WERI-Rb-1 (cell line): ENCODE results near the gene GPX5.

Experiments used
- DNase-seq: peaks from one replicate; pipeline ENCODE4 v3.0.0-alpha.2; 2020
- H3K27ac ChIP-seq: fragments of 250-450 bp; sonication (Bioruptor Pico); 2 replicates; pipeline ENCODE4 v1.5.1; 2020; ENCODE audit warnings: mild to moderate bottlenecking, moderate library complexity
- H3K27me3 ChIP-seq: fragments of 250-450 bp; sonication (Bioruptor Pico); 2 replicates; pipeline ENCODE4 v1.5.1; 2021; ENCODE audit warnings: mild to moderate bottlenecking, low read depth, moderate library complexity; ENCODE audit not compliant: insufficient read depth, severe bottlenecking
- H3K36me3 ChIP-seq: fragments of 250-450 bp; sonication (Bioruptor Pico); 2 replicates; pipeline ENCODE4 v1.5.1; 2020; ENCODE audit warnings: mild to moderate bottlenecking, moderate library complexity
- H3K4me3 ChIP-seq: 2 replicates; pipeline ENCODE4 v1.5.1; 2011; ENCODE audit warnings: low read depth, mild to moderate bottlenecking, control low read depth, low read length
- H3K9me3 ChIP-seq: fragments of 250-450 bp; sonication (Bioruptor Pico); 2 replicates; pipeline ENCODE4 v1.5.1; 2021; ENCODE audit warnings: mild to moderate bottlenecking, moderate library complexity; ENCODE audit not compliant: severe bottlenecking
- TF ChIP-seq, protein P1 (sequence below): IDR thresholded peaks from 2 replicates; pipeline ENCODE4 v1.5.1; 2011; ENCODE audit warnings: low read depth, mild to moderate bottlenecking, control low read depth, inconsistent platforms, low read length

GPX5 gene

DNA sequence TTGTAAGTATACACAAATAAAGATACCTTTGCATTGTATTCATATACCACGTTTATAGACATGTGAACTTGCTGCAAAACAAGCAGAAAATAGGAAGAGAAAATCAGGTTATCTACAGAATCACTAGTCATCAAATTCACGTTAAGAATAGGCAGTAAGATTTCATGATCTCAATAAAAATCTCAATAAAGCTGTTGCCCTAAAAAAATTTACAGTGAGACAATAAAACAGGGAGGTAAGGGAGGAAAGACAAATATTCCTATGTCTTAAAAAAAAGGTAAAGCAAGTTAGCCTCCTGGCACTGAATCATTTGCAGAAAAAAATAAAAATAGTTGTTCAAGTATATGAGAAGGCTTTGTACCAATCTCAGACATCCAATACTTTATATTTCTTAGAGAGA lies 44.1 kb downstream of the GPX5 start:
- Histone ChIP-seq H3K27me3 (no peaks in the 10 kb centered on the region), H3K4me3 (no peak overlapping the region), H3K36me3 (peaks cover 25% of the 10 kb centered on the region), H3K9me3 (peaks cover 7% of the 10 kb centered on the region), H3K27ac (no peak overlapping the region)
- TF ChIP-seq, protein P1, sequence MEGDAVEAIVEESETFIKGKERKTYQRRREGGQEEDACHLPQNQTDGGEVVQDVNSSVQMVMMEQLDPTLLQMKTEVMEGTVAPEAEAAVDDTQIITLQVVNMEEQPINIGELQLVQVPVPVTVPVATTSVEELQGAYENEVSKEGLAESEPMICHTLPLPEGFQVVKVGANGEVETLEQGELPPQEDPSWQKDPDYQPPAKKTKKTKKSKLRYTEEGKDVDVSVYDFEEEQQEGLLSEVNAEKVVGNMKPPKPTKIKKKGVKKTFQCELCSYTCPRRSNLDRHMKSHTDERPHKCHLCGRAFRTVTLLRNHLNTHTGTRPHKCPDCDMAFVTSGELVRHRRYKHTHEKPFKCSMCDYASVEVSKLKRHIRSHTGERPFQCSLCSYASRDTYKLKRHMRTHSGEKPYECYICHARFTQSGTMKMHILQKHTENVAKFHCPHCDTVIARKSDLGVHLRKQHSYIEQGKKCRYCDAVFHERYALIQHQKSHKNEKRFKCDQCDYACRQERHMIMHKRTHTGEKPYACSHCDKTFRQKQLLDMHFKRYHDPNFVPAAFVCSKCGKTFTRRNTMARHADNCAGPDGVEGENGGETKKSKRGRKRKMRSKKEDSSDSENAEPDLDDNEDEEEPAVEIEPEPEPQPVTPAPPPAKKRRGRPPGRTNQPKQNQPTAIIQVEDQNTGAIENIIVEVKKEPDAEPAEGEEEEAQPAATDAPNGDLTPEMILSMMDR, result no peak
- no peak for DNase-seq

DNA sequence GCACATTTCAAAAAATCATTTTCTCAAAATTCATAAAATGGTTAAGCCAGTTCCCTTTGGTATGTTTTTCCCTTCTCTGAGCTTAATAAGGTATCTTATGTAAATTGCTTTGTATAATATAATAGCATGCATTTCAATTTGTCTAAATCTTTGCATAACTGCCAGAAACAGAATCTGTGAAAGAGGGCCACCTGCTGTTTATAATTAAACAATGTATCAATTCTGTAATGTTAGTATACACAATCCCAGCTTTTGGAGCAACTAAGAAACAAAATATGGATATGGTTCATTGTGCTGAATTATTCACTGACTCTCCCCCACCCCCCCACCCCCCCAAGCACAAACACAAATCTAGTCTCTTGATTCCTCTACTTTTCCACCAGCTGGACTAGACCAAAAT lies 54.8 kb downstream of the GPX5 start:
- TF ChIP-seq, protein P1, result no peak
- no peak overlapping the region for H3K27ac ChIP-seq
- no peak for DNase-seq

DNA sequence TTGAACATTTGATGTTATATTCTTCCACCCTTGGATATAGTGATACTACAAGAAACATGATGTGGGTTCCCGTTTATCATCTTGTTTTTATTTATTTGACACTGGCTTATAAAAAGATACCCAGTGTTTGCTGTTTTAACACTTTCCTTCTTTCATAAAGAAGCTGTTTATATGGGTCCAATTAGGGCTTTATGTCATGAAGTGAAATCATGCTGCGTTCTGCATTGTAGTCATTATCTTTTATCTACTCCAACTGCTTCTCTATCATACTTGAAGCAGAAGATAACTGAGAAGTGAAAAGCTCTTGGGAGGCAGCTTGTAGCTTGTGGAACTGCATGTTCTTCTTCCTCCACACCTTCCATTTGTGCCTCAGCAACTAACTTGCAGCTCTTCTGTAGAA lies 57.8 kb downstream of the GPX5 start:
- H3K27me3 ChIP-seq, result no peaks in the 10 kb centered on the region
- no peak overlapping the region for H3K4me3 ChIP-seq
- no peak overlapping the region for H3K27ac ChIP-seq
- DNase-seq, result no peak
- H3K36me3 ChIP-seq, result no peaks in the 10 kb centered on the region
- H3K9me3 ChIP-seq, result no peaks in the 10 kb centered on the region
- TF ChIP-seq, protein P1, result no peak

More for the DNA sequence above, 54.8 kb downstream of the GPX5 start:
- Histone ChIP-seq H3K27me3 (no peaks in the 10 kb centered on the region), H3K4me3 (no peak overlapping the region), H3K9me3 (no peaks in the 10 kb centered on the region), H3K36me3 (peaks cover 20% of the 10 kb centered on the region)
